HCT116 (cell line): ENCODE measurements around the gene DNAH9. TPM values are rescaled to one million over a fixed set of nuclear protein-coding genes. Genes with fewer than 3 reads are reported as not detected.

Experiments
- ATAC-seq: fragments of 200-7000 bp; cut with Tn5 transposase; 2 replicates; pipeline ENCODE4 v1.9.1; 2020; ENCODE audit warnings: mild to moderate bottlenecking, moderate library complexity
- BruUV-seq: library from RNA; stranded (reverse); fragments of 400-500 nt; replicated peaks from 2 replicates; lab custom pipeline; 2021; lab: Mats Ljungman, UMichigan
- CTCF ChIA-PET: fragments of 300-600 bp; sonication (Branson Sonifier 250); formaldehyde crosslinking; loops from one replicate; lab custom pipeline; 2021; ENCODE audit warnings: antibody characterized with exemption; lab: Charles Lee
- POLR2A ChIA-PET: fragments of 300-600, 350-600 bp; sonication (Branson Sonifier 250); formaldehyde crosslinking; loops from one replicate; lab custom pipeline; 2021; ENCODE audit warnings: antibody characterized with exemption; lab: Charles Lee
- RAD21 ChIA-PET, 2 experiments: fragments of 300-600 bp; sonication (Branson Sonifier 250); formaldehyde crosslinking; loops; one replicate each; lab custom pipeline; 2023; ENCODE audit warnings: low total read pairs in 2 of 2; ENCODE audit not compliant: uncharacterized antibody in 2 of 2, unreplicated experiment in 2 of 2, low non-redundant PET in 1 of 2; lab: Charles Lee
- DNase-seq: peaks from one replicate; pipeline ENCODE4 v3.0.0-alpha.2; 2010; ENCODE audit warnings: low read depth, low spot score
- H2AFZ ChIP-seq: fragments of 200-600 bp; shearing (Covaris generic), sonication (generic); 2 replicates; pipeline ENCODE4 v1.6.1; 2017; ENCODE audit warnings: low read depth, mixed run types, mixed read lengths, antibody characterized with exemption, low read length; ENCODE audit not compliant: poor library complexity, severe bottlenecking
- H3K27ac ChIP-seq: 2 replicates; pipeline ENCODE4 v1.5.1; 2012; ENCODE audit warnings: low read depth, low read length
- H3K27me3 ChIP-seq: fragments of 200-600 bp; sonication (generic); 2 replicates; pipeline ENCODE4 v1.6.1; 2016; ENCODE audit warnings: mixed run types, low read length, mixed read lengths; ENCODE audit not compliant: insufficient read depth
- H3K36me3 ChIP-seq, 2 experiments: fragments of 200-500 bp in 1 of 2; fragments of 200-600 bp in 1 of 2; sonication (Bioruptor generic) in 1 of 2; sonication (generic) in 1 of 2; 2 replicates each; pipeline versions ENCODE4 v1.5.1 to v1.6.1; 2014 to 2016; ENCODE audit warnings: low read length in 2 of 2, inconsistent platforms in 1 of 2, mixed read lengths in 1 of 2, mixed run types in 1 of 2; ENCODE audit not compliant: insufficient read depth in 2 of 2, control insufficient read depth in 1 of 2
- H3K4me1 ChIP-seq, 2 experiments: fragments of 200-600 bp in 1 of 2; sonication (generic) in 1 of 2; 2 replicates each; pipeline versions ENCODE4 v1.5.1 to v1.6.1; 2012 to 2017; ENCODE audit warnings: low read length in 2 of 2, inconsistent platforms in 1 of 2, mild to moderate bottlenecking in 1 of 2, mixed read lengths in 1 of 2, mixed run types in 1 of 2, moderate library complexity in 1 of 2; ENCODE audit not compliant: insufficient read depth in 2 of 2, control insufficient read depth in 1 of 2
- H3K4me2 ChIP-seq: fragments of 200-600 bp; sonication (generic); 2 replicates; pipeline ENCODE4 v1.6.1; 2017; ENCODE audit warnings: mixed run types, low read length, mixed read lengths
- H3K4me3 ChIP-seq, 2 experiments: fragments of 200-600 bp in 1 of 2; sonication (generic) in 1 of 2; replicated peaks in 1 of 2; 2 replicates each; pipeline ENCODE4 v1.5.1; 2011 to 2016; ENCODE audit warnings: low read length in 2 of 2, control low read depth in 1 of 2, low read depth in 1 of 2, mild to moderate bottlenecking in 1 of 2, mixed read lengths in 1 of 2, mixed run types in 1 of 2
- H3K79me2 ChIP-seq: fragments of 200-600 bp; sonication (generic); 2 replicates; pipeline ENCODE4 v1.6.1; 2017; ENCODE audit warnings: mild to moderate bottlenecking, mixed run types, low read length, moderate library complexity, mixed read lengths; ENCODE audit not compliant: insufficient read depth
- H3K9ac ChIP-seq: fragments of 200-600 bp; sonication (generic); 2 replicates; pipeline ENCODE4 v1.6.1; 2016; ENCODE audit warnings: low read length, mixed read lengths
- H3K9me2 ChIP-seq: fragments of 200-600 bp; sonication (generic), shearing (Covaris generic); 2 replicates; pipeline ENCODE4 v1.6.1; 2017; ENCODE audit warnings: mixed run types, mild to moderate bottlenecking, moderate library complexity; ENCODE audit not compliant: insufficient read depth
- H3K9me3 ChIP-seq, 2 experiments: fragments of 200-500 bp in 1 of 2; fragments of 200-600 bp in 1 of 2; sonication (Bioruptor generic) in 1 of 2; sonication (generic) in 1 of 2; 2 replicates each; pipeline ENCODE4 v1.6.1; 2014 to 2017; ENCODE audit warnings: low read length in 2 of 2, mixed read lengths in 2 of 2, inconsistent platforms in 1 of 2, low read depth in 1 of 2, mild to moderate bottlenecking in 1 of 2, mixed run types in 1 of 2, moderate library complexity in 1 of 2; ENCODE audit not compliant: control insufficient read depth in 1 of 2, insufficient read depth in 1 of 2
- H4K20me1 ChIP-seq: fragments of 200-600 bp; sonication (generic), shearing (Covaris generic); 2 replicates; pipeline ENCODE4 v1.6.1; 2017; ENCODE audit warnings: mixed run types, mild to moderate bottlenecking, moderate library complexity; ENCODE audit not compliant: insufficient read depth
- CEBPB ChIP-seq: IDR thresholded peaks from 2 replicates; pipeline ENCODE4 v1.6.1; 2012; ENCODE audit warnings: low read depth
- EGR1 ChIP-seq: IDR thresholded peaks from 2 replicates; pipeline ENCODE4 v1.6.1; 2012; ENCODE audit warnings: low read depth
- ELF1 ChIP-seq: IDR thresholded peaks from 2 replicates; pipeline ENCODE4 v1.6.1; 2012; ENCODE audit warnings: low read depth, borderline replicate concordance
- EZH2 ChIP-seq: fragments of 200-600 bp; sonication (generic); IDR thresholded peaks from 2 replicates; pipeline ENCODE4 v1.6.1; 2017; ENCODE audit warnings: antibody characterized with exemption, mixed run types
- POLR2A ChIP-seq: IDR thresholded peaks from 2 replicates; pipeline ENCODE4 v1.7.0; 2011; ENCODE audit warnings: borderline replicate concordance; ENCODE audit not compliant: insufficient read depth, insufficient read length; ENCODE audit errors: extremely low read depth
- POLR2AphosphoS5 ChIP-seq: IDR thresholded peaks from 2 replicates; pipeline ENCODE4 v1.6.1; 2011; ENCODE audit warnings: mild to moderate bottlenecking, low read depth, low read length, moderate library complexity
- RAD21 ChIP-seq: IDR thresholded peaks from 2 replicates; pipeline ENCODE4 v1.6.1; 2012; ENCODE audit warnings: low read depth, mild to moderate bottlenecking
- SIN3A ChIP-seq: IDR thresholded peaks from 2 replicates; pipeline ENCODE4 v1.6.1; 2012; ENCODE audit warnings: low read depth
- YY1 ChIP-seq: IDR thresholded peaks from 2 replicates; pipeline ENCODE4 v1.6.1; 2011; ENCODE audit warnings: low read length, low read depth, moderate library complexity, mild to moderate bottlenecking; ENCODE audit not compliant: insufficient replicate concordance; ENCODE audit errors: extremely low read depth
- ZNF274 ChIP-seq: fragments of 200-500 bp; sonication (Bioruptor generic); IDR thresholded peaks from 2 replicates; pipeline ENCODE4 v1.6.1; 2014; ENCODE audit warnings: mild to moderate bottlenecking, low read depth, low read length, inconsistent platforms
- intact Hi-C: fragments of 100-400 bp; cut with micrococcal nuclease; formaldehyde crosslinking; loops from 2 replicates; pipeline ENCODE4 v1.10.0; 2022
- total RNA-seq: library from RNA; stranded (reverse); gene quantifications from one replicate; pipeline ENCODE4 v1.2.1, GENCODE V29; 2021; ENCODE audit not compliant: unreplicated experiment
- TF ChIP-seq, protein P1 (sequence below): IDR thresholded peaks from 2 replicates; pipeline ENCODE4 v1.6.1; 2012; ENCODE audit warnings: low read depth
- TF ChIP-seq, protein P2 (sequence below): IDR thresholded peaks from 2 replicates; pipeline ENCODE4 v1.6.1; 2012
- TF ChIP-seq, protein P3 (sequence below): IDR thresholded peaks from 2 replicates; pipeline ENCODE4 v1.6.1; 2012
- TF ChIP-seq, protein P4 (sequence below), 3 experiments: fragments of 200-600 bp in 1 of 3; sonication (generic) in 1 of 3; IDR thresholded peaks in 2 of 3; conservative IDR thresholded peaks in 1 of 3; 2 replicates each; pipeline ENCODE4 v1.5.1; 2012 to 2017; ENCODE audit warnings: low read depth in 2 of 3, low read length in 2 of 3, antibody characterized with exemption in 1 of 3, borderline replicate concordance in 1 of 3, control low read depth in 1 of 3, mild to moderate bottlenecking in 1 of 3, mixed read lengths in 1 of 3, mixed run types in 1 of 3, moderate library complexity in 1 of 3; ENCODE audit not compliant: insufficient read depth in 1 of 3

The DNAH9 gene
- total RNA-seq, 1 experiment from 2014 or later, result not detected

DNA sequence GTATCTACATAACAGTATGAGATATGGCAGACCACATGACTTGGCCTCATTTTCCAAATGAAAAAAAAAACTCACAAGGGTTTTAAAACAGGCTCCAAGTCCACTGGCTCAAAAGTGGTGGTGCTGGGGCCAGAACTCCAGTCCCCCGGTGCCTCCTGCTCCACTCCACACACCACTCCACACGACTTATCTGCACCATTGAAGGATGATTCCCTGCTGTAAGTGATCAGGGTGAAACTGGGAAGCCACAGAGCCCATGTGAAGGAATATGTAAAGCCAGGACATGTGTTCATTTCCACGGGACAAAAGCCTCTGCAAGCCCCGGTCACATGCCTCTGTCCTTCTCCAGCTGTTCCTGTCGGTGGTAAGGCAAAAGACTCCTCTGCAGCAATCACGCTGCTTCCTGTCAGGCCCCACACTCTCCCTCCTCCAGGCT lies 301.8 kb downstream of the DNAH9 start (continued):
- TF ChIP-seq, protein P1, sequence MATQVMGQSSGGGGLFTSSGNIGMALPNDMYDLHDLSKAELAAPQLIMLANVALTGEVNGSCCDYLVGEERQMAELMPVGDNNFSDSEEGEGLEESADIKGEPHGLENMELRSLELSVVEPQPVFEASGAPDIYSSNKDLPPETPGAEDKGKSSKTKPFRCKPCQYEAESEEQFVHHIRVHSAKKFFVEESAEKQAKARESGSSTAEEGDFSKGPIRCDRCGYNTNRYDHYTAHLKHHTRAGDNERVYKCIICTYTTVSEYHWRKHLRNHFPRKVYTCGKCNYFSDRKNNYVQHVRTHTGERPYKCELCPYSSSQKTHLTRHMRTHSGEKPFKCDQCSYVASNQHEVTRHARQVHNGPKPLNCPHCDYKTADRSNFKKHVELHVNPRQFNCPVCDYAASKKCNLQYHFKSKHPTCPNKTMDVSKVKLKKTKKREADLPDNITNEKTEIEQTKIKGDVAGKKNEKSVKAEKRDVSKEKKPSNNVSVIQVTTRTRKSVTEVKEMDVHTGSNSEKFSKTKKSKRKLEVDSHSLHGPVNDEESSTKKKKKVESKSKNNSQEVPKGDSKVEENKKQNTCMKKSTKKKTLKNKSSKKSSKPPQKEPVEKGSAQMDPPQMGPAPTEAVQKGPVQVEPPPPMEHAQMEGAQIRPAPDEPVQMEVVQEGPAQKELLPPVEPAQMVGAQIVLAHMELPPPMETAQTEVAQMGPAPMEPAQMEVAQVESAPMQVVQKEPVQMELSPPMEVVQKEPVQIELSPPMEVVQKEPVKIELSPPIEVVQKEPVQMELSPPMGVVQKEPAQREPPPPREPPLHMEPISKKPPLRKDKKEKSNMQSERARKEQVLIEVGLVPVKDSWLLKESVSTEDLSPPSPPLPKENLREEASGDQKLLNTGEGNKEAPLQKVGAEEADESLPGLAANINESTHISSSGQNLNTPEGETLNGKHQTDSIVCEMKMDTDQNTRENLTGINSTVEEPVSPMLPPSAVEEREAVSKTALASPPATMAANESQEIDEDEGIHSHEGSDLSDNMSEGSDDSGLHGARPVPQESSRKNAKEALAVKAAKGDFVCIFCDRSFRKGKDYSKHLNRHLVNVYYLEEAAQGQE, result no peak
- TF ChIP-seq YY1 (no peak), POLR2A (no peak), EGR1 (no peak)
- TF ChIP-seq, protein P2, sequence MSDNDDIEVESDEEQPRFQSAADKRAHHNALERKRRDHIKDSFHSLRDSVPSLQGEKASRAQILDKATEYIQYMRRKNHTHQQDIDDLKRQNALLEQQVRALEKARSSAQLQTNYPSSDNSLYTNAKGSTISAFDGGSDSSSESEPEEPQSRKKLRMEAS, result no peak

DNA sequence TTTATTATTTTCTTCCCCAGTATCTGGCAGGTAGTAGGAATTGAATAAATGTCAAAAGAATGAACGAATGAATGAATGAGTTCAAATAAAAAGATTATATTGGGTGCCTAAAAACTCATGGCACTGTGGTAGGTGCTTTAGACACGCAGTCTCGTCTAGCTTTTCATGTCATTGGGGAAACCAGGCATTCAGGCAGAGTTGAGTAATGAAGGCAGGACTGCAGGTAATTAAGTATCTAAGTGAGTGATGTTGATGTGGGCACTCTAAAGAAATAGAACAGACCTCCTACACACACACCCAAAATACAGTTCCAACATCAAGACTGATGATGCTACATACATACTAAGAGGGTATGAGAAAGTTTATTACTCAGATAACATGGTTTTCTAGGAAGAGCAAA lies 302.4 kb downstream of the DNAH9 start:
- POLR2A ChIA-PET, result no interaction called here
- Histone ChIP-seq H3K27ac (no peak overlapping the region), H3K4me1 (no peaks in the 10 kb centered on the region), H3K36me3 (no peaks in the 10 kb centered on the region), H3K9ac (no peak overlapping the region), H3K4me2 (no peak overlapping the region), H2AFZ (no peak overlapping the region), H3K4me3 (no peak overlapping the region), H3K9me3 (no peaks in the 10 kb centered on the region), H3K9me2 (no peaks in the 10 kb centered on the region), H3K27me3 (no peaks in the 10 kb centered on the region), H4K20me1 (no peaks in the 10 kb centered on the region), H3K79me2 (no peaks in the 10 kb centered on the region)
- CTCF ChIA-PET, result no interaction called here
- no peak for DNase-seq
- no peak for ATAC-seq
- intact Hi-C loops, result no loop called here
- BruUV-seq, result no TSS peak
- RAD21 ChIA-PET, result interaction anchor here in 1 of 2 experiments (0.6 kb wide), 1 partner anchor 50 kb away, joined by 3 read pairs; no protein-coding TSS in a partner anchor
- TF ChIP-seq, protein P3, sequence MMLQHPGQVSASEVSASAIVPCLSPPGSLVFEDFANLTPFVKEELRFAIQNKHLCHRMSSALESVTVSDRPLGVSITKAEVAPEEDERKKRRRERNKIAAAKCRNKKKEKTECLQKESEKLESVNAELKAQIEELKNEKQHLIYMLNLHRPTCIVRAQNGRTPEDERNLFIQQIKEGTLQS, result no peak
- TF ChIP-seq RAD21 (no peak), ZNF274 (no peak), CEBPB (no peak), ELF1 (no peak), SIN3A (no peak), EZH2 (no peak), POLR2AphosphoS5 (no peak), YY1 (no peak), POLR2A (no peak)
- TF ChIP-seq, protein P1, result no peak
- TF ChIP-seq, protein P2, result no peak
- TF ChIP-seq, protein P4, sequence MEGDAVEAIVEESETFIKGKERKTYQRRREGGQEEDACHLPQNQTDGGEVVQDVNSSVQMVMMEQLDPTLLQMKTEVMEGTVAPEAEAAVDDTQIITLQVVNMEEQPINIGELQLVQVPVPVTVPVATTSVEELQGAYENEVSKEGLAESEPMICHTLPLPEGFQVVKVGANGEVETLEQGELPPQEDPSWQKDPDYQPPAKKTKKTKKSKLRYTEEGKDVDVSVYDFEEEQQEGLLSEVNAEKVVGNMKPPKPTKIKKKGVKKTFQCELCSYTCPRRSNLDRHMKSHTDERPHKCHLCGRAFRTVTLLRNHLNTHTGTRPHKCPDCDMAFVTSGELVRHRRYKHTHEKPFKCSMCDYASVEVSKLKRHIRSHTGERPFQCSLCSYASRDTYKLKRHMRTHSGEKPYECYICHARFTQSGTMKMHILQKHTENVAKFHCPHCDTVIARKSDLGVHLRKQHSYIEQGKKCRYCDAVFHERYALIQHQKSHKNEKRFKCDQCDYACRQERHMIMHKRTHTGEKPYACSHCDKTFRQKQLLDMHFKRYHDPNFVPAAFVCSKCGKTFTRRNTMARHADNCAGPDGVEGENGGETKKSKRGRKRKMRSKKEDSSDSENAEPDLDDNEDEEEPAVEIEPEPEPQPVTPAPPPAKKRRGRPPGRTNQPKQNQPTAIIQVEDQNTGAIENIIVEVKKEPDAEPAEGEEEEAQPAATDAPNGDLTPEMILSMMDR (IDR thresholded peaks at IDR 0.05 in 2 of 3, conservative IDR thresholded peaks at IDR 0.05 in 1 of 3; ENCODE audit: borderline replicate concordance in 1 of 3, insufficient read depth in 1 of 3, low read depth in 2 of 3, low read length in 2 of 3), result no peak
